22Rv1 (cell line): ENCODE results near the gene EMC6.
A peak's percentile ranks its signal among the peaks of the same experiment; 100 is the strongest.

Source experiments
- H3K27ac ChIP-seq: fragments of 450-650 bp; 2 replicates; pipeline ENCODE4 v1.5.1; 2017
- ZFX ChIP-seq: fragments of 450-650 bp; IDR thresholded peaks from 2 replicates; pipeline ENCODE4 v1.6.1; 2017; ENCODE audit warnings: antibody characterized with exemption, borderline replicate concordance
- TF ChIP-seq, protein P1 (sequence below): fragments of 450-650 bp; IDR thresholded peaks from 2 replicates; pipeline ENCODE4 v1.5.1; 2017; ENCODE audit warnings: mild to moderate bottlenecking

The EMC6 gene

DNA sequence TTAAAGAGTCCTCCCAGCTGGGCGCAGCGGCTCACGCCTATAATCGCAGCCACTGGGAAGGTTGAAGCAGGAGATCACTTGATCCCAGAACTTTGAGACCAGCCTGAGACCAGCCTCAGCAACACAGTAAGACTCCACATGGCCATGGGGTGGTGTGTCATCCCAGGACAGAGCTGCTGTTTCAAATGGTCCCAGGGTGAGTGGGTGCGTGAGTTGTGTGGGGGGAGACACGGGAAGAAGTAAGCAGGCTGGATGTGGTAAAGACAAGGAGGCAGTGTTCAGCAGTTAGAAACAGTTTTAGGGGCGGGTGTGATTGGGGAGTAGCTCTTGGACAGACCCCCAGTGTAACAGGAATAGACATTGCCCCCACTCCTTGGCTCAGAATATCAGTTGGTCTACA lies 36.3 kb upstream of the EMC6 start:
- no peak overlapping the region for H3K27ac ChIP-seq
- TF ChIP-seq ZFX = no peak
- TF ChIP-seq, protein P1, sequence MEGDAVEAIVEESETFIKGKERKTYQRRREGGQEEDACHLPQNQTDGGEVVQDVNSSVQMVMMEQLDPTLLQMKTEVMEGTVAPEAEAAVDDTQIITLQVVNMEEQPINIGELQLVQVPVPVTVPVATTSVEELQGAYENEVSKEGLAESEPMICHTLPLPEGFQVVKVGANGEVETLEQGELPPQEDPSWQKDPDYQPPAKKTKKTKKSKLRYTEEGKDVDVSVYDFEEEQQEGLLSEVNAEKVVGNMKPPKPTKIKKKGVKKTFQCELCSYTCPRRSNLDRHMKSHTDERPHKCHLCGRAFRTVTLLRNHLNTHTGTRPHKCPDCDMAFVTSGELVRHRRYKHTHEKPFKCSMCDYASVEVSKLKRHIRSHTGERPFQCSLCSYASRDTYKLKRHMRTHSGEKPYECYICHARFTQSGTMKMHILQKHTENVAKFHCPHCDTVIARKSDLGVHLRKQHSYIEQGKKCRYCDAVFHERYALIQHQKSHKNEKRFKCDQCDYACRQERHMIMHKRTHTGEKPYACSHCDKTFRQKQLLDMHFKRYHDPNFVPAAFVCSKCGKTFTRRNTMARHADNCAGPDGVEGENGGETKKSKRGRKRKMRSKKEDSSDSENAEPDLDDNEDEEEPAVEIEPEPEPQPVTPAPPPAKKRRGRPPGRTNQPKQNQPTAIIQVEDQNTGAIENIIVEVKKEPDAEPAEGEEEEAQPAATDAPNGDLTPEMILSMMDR = no peak

DNA sequence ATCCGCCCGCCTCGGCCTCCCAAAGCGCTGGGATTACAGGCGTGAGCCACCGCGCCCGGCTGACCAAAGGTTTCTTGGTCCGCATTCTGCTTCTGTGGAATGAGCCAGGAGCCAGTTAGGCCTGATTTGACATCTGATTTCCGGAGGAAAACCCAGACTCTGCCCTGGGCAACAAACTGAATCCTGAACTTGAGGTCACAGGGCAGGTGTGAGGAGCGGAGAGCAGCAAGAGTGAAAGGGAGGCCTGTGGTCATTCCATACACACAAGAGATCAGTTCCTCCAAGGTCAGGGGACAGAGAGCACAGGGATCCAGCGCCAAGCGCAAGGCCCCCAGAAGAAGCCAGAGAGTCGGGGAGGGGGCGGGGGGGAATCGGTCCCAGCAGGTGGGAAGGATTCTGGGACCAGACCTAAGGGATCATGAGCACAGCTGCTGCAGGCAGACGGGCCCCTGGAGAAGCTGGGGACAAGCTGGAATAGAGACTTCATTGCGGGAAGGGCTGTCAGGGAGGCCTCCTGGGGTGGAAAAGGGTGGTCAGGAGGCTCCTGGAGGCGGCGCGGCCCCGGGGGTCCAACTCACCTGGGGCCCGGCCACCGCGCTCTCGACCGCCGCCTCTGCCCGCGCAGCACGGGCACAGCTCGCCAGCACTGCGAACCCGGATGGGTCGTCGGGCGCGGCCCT lies 33.0 kb upstream of the EMC6 start:
- H3K27ac ChIP-seq = peak overlapping the region; percentile 92
- TF ChIP-seq, protein P1 = no peak
- TF ChIP-seq ZFX = no peak

DNA sequence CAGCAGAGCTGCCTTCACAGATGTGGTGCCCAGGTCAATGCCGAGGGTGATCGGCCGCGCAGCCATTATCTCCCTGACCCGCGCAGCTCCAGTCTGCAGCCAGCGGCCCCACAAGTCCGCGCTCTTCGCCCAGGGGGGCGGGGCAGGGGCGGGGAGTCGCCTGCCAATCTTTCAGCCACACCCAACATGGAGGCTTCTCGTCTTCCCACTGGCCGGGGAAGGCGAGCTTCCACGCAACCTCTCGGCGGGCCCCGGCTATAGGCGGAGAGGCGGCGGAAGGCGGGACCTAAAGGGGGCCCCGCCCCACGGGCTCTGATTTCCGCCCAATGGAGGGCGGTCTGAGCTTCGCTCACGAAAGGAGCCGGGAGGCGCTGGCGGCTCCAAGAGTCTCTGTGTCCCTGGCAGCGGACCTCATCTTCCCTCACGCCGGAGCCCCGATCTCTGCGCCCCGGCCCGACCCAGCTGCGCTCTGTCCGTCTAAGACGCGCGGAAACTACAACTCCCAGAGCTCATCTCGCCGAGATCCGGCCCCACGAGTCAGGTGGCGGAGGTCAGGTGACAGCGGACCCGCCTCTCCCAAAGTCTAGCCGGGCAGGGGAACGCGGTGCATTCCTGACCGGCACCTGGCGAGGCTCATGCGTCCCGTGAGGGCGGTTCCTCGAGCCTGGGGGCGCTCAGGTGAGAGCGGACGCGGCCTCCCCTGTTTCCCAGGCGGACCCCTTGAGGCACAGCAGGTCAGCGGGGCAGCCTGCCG lies 32.3 kb upstream of the EMC6 start, which contains the start of the genes CTNS and SHPK:
CTNS (plus strand) TSS at position 607 of the 754 bp plus-strand sequence. CDS start 3,447 bp downstream, outside the sequence.
SHPK (minus strand) TSS at position 97 of the 754 bp plus-strand sequence; CDS start at position 66, 31 bp downstream.
- peak within 1 kb of the TSS; percentile 92 for H3K27ac ChIP-seq

DNA sequence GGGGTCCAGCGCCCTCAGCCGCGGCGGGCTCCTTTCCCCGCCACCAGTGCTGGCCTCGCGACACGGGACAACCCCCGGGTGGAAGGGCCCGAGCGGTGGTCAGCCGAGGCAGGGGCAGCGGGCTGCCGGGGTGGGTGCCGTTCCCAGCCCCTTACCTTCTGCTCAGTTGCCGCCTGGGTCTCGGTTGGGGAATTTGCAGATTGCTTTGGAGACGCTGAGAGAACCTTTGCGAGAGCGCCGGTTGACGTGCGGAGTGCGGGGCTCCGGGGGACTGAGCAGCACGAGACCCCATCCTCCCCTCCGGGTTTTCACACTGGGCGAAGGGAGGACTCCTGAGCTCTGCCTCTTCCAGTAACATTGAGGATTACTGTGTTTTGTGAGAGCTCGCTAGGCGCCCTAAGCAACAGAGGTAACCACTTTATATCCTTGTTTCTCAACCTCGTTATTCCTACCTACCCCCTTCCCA lies 31.7 kb upstream of the EMC6 start:
- H3K27ac ChIP-seq = peak overlapping the region; percentile 92
- TF ChIP-seq, protein P1 = no peak
- TF ChIP-seq ZFX = no peak

More for the DNA sequence above, 32.3 kb upstream of the EMC6 start, which contains the start of the genes CTNS and SHPK:
- TF ChIP-seq, protein P1 = no peak
- no peak for TF ChIP-seq ZFX

DNA sequence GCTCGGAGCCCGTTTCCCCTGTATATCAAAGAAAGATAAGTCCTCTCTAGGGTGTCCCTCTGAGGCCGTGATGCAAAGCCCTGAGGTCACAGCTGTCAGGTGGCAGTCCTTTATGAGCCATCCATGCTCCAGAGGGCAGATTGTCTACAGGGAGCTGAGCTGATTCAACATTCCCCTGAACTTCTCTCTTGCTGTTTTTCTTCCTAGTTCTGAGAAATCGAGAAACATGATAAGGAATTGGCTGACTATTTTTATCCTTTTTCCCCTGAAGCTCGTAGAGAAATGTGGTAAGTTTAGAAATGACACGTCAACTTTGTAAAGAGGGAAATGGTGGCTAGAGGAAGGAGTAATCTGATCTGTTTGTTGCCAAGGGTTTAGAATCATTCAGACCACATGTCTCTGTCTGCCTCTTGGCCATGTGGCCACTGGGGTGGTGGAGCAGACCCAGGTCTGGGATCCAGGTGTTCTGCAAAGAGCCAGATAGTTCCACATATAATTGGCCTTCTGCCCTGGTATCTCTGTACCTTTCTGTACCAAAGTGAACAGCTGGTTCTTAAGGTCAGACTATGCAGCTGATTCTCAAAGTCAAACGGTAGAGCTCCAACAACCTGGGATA lies 28.5 kb upstream of the EMC6 start:
- H3K27ac ChIP-seq = no peak overlapping the region
- TF ChIP-seq, protein P1 = no peak
- no peak for TF ChIP-seq ZFX

DNA sequence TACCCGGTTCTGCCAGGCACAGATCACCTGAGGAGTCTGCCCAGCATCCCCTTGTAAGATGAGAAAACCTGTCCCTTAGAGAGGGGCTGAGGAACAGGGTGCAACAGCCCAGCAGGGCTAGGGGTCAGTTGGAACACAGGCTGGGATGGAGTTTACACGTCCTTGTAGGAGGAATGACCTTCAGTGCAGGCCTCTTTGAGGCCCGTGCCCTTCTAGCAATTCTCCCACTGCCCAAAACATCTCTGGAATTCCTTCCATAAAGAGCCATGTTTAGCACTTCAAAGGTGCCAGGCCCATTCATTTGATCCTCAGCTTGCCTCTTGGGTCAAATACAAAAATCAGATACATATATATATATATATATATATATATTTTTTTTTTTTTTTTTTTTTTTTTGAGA lies 27.6 kb upstream of the EMC6 start:
- no peak overlapping the region for H3K27ac ChIP-seq
- TF ChIP-seq, protein P1 = no peak
- no peak for TF ChIP-seq ZFX
